OCI-LY7 (cell line): ENCODE measurements around the gene BAIAP2L2.
"Not testable (repeated sequence)": the region's sequence is repeated elsewhere in the genome, so short reads cannot be mapped to it uniquely, and the experiment has no call there.

ENCODE experiments used
- EZH2phosphoT487 ChIP-seq: fragments of 200-600 bp; sonication (generic); IDR thresholded peaks from 2 replicates; pipeline ENCODE4 v1.6.1; 2018; ENCODE audit warnings: low read depth, borderline replicate concordance, mild to moderate bottlenecking, mixed run types, antibody characterized with exemption, low read length, moderate library complexity, mixed read lengths
- TF ChIP-seq, protein P1 (sequence below): fragments of 200-600 bp; sonication (generic); conservative IDR thresholded peaks from 2 replicates; pipeline ENCODE4 v1.5.1; 2014; ENCODE audit warnings: mild to moderate bottlenecking, antibody characterized with exemption, low read length, moderate library complexity, mixed read lengths

DNA sequence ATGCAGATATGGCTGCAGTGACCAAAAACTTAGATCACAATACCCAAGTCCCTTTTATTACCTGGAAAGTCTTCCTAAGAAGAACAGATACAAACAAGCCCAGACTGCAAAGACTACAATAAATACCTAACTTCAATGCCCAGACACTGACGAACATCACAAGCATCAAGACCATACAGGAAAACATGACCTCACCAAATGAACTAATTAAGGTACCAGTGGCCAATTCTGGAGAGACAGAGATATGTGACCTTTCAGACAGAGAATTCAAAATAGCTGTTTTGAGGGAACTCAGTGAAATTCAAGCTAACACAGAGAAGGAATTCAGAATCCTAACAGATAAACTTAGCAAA lies 44.1 kb upstream of the BAIAP2L2 start:
- TF ChIP-seq, protein P1, sequence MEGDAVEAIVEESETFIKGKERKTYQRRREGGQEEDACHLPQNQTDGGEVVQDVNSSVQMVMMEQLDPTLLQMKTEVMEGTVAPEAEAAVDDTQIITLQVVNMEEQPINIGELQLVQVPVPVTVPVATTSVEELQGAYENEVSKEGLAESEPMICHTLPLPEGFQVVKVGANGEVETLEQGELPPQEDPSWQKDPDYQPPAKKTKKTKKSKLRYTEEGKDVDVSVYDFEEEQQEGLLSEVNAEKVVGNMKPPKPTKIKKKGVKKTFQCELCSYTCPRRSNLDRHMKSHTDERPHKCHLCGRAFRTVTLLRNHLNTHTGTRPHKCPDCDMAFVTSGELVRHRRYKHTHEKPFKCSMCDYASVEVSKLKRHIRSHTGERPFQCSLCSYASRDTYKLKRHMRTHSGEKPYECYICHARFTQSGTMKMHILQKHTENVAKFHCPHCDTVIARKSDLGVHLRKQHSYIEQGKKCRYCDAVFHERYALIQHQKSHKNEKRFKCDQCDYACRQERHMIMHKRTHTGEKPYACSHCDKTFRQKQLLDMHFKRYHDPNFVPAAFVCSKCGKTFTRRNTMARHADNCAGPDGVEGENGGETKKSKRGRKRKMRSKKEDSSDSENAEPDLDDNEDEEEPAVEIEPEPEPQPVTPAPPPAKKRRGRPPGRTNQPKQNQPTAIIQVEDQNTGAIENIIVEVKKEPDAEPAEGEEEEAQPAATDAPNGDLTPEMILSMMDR, result peak; percentile 36; the same call in 1 of the 2 replicates
- not testable (repeated sequence) for TF ChIP-seq EZH2phosphoT487
